ENCODE results near the gene AXDND1.

The AXDND1 gene

GRCh38 chr1:179586107-179586823 is 220.5 kb downstream of the AXDND1 start:
- DNase-seq = peak; percentile 61

GRCh38 chr1:179587336-179587735 is 221.6 kb downstream of the AXDND1 start:
- DNase-seq = no peak

- no peak for DNase-seq
These were observed 222.8 kb downstream of the AXDND1 start for GRCh38 chr1:179588425-179589024.

DNA sequence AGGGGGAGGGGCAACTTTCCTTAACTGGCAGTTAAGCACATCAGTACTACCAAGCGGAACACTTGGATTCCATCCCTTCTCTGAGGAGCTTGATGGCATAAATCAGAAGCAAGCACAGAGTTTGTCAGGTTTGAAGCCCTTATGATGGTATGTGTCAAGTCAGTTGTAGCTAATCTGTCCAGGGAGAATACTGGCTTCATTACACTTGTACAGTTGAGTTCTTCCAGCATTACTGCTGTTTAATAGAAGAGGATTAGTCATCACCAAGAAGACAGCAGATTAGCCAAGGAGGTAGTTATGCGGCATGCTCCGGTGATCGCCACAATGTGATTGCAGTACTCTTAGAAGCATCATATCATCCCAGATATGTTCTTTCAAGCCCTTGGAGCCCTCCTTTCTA is 223.7 kb downstream of the AXDND1 start:
- DNase-seq = no peak

GRCh38 chr1:179590671-179591070 is 224.9 kb downstream of the AXDND1 start:
- DNase-seq = no peak

DNA sequence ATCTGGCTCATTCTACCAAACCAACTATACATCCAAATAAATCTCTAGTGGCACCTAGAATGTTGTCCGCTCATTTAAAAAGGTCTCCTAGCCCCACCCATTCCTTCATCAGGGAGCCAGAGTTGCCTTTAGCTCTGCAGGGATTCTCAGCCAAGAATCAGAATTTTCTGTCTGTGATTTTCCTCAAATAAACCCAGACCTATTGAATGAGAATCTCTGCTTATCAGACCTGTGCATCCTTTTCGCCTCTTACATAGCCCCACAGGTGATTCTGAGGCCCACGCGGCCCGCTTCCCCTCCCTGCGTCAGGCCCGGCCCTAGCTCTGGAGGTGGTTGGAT is 225.5 kb downstream of the AXDND1 start:
- DNase-seq = no peak

GRCh38 chr1:179591592-179592580 is 226.1 kb downstream of the AXDND1 start, which contains the start of gene TDRD5:
Gene TDRD5, plus strand, starts transcription at chr1:179591832. Its CDS starts 784 bp downstream, at chr1:179592616.
- DNase-seq = no peak

GRCh38 chr1:179598631-179599030 is 232.9 kb downstream of the AXDND1 start:
- no peak for DNase-seq

DNA sequence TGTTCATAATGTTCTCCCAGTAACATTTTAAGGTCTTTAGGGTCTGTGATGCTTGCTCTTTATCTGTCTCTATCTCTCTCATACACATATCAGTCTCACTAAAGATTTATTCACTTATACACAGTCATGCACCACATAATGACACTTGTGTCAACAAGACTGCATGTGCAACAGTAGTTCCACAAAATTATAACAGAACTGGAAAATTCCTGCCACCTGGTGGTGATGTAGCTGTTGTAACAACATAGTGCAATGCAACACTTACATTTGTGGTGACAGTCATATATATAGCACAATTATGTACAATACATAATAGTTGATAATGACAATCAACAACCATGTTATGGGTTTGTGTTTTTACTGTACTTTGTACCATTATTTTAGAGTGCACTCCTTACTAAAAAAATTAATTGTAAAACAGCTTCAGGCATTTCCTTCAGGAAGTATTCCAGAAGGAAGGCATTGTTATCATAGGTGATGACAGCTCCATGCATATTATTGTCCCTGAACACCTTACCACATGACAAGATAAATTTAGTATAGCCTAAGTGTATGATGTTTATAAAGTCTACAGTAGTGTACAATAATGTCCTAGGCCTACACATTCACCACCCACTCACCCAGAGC is 234.0 kb downstream of the AXDND1 start:
- DNase-seq = peak; percentile 62

DNA sequence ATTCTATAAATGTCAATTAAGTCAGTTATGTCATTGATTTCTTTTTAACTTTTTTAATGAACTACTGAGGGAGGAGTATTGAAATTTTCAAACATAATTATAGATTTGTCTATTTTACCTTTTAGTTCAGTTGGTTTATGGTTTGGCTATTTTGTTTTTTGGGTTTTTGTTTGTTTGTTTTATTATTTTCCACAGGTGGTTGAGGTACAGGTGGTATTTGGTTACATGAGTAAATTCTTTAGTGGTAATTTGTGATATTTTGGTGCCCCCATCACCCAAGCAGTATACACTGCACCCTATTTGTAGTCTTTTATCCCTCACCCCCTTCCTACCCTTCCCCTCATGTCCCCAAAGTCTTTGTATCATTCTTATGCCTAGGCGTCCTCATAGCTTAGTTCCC is 235.3 kb downstream of the AXDND1 start:
- DNase-seq = no peak
